ENCODE results near the gene RNF180. TPM values are rescaled to one million over a fixed set of nuclear protein-coding genes. Genes with fewer than 3 reads are reported as not detected.
"Not testable (repeated sequence)": the region's sequence is repeated elsewhere in the genome, so short reads cannot be mapped to it uniquely, and the experiment has no call there.

The RNF180 gene
- total and polyA plus RNA-seq, 10 of the 15 experiments (the other 5 are each of a cell fraction or from before 2014, with no cell fraction given), result 0.16 to 1.2 (median 0.73) TPM

GRCh38 chr5:64221911-64222310 is 56.3 kb downstream of the RNF180 start:
- Histone ChIP-seq H3K4me3 (no peak overlapping the region), H3K27ac (ENCODE audit: control insufficient read depth, insufficient read depth) (no peak overlapping the region), H3K79me2 (ENCODE audit: control insufficient read depth, insufficient read depth, low read length) (no peaks in the 10 kb centered on the region), H3K4me2 (ENCODE audit: control insufficient read depth, insufficient read depth) (no peak overlapping the region), H3K27me3 (replicated peaks in 1 of 2; ENCODE audit: control insufficient read depth in 2 of 2, insufficient read depth in 2 of 2, low read length in 1 of 2) (no peaks in the 10 kb centered on the region), H3K4me1 (ENCODE audit: control insufficient read depth, insufficient read depth, low read length) (no peaks in the 10 kb centered on the region), H2AFZ (ENCODE audit: control insufficient read depth, low read depth, low read length) (no peak overlapping the region), H3K9me3 (replicated peaks; ENCODE audit: control insufficient read depth, insufficient read depth, low read length) (no peaks in the 10 kb centered on the region), H4K20me1 (ENCODE audit: control insufficient read depth, insufficient read depth) (no peaks in the 10 kb centered on the region), H3K36me3 (ENCODE audit: control insufficient read depth in 2 of 2, insufficient read depth in 2 of 2, low read length in 1 of 2) (no peaks in the 10 kb centered on the region), H3K9ac (ENCODE audit: control insufficient read depth, insufficient read depth, low read length) (no peak overlapping the region)
- SMC1A ChIA-PET (ENCODE audit: uncharacterized antibody, unreplicated experiment), result interaction anchor here (1.4 kb wide), 1 partner anchor 8 kb away, joined by 5 read pairs; no protein-coding TSS in a partner anchor
- in situ Hi-C loops (cut with MboI), result loop anchor here (10.0 kb wide), 1 partner anchor 563 kb away; no protein-coding TSS in a partner anchor
- CTCF ChIA-PET, result interaction anchor here (1.1 to 1.8 kb wide), 2 partner anchors 11 to 390 kb away, joined by 3 to 5 read pairs; no protein-coding TSS in a partner anchor
- BruUV-seq (replicated peaks), result no TSS peak
- TF ChIP-seq JUND (IDR thresholded peaks at IDR 0.05; ENCODE audit: low read depth, low read length), result no peak
- RAD21 ChIA-PET (ENCODE audit: unreplicated experiment), result no interaction called here
- DNase-seq (ENCODE audit: low read depth, low spot score), result no peak
- WGBS (ENCODE audit: insufficient coverage, insufficient replicate concordance, low lambda C conversion rate, missing lambda C conversion rate), result 81% methylated on average over 1 of the region's 1 CpG
- intact Hi-C loops (cut with micrococcal nuclease; ENCODE audit: unreplicated experiment), result no loop called here
- POLR2A ChIA-PET, result no interaction called here
- no peak for ATAC-seq
- no peak for FAIRE-seq

- H3K36me3 ChIP-seq (ENCODE audit: control insufficient read depth in 2 of 2, insufficient read depth in 2 of 2, low read length in 1 of 2); H3K9me3 ChIP-seq (replicated peaks; ENCODE audit: control insufficient read depth, insufficient read depth, low read length); ATAC-seq; POLR2A ChIA-PET; H3K4me2 ChIP-seq (ENCODE audit: control insufficient read depth, insufficient read depth); H4K20me1 ChIP-seq (ENCODE audit: control insufficient read depth, insufficient read depth); BruUV-seq (replicated peaks); H3K27ac ChIP-seq (ENCODE audit: control insufficient read depth, insufficient read depth); FAIRE-seq; H2AFZ ChIP-seq (ENCODE audit: control insufficient read depth, low read depth, low read length); H3K79me2 ChIP-seq (ENCODE audit: control insufficient read depth, insufficient read depth, low read length); H3K4me3 ChIP-seq; SMC1A ChIA-PET (ENCODE audit: uncharacterized antibody, unreplicated experiment); DNase-seq (ENCODE audit: low read depth, low spot score); H3K9ac ChIP-seq (ENCODE audit: control insufficient read depth, insufficient read depth, low read length); RAD21 ChIA-PET (ENCODE audit: unreplicated experiment); H3K4me1 ChIP-seq (ENCODE audit: control insufficient read depth, insufficient read depth, low read length); H3K27me3 ChIP-seq (replicated peaks in 1 of 2; ENCODE audit: control insufficient read depth in 2 of 2, insufficient read depth in 2 of 2, low read length in 1 of 2): not testable (repeated sequence)
- in situ Hi-C loops (cut with MboI) (loop anchor here (10.0 kb wide), 1 partner anchor 559 kb away; no protein-coding TSS in a partner anchor), intact Hi-C loops (cut with micrococcal nuclease; ENCODE audit: unreplicated experiment) (loop anchor here (5.0 kb wide), 1 partner anchor 557 kb away; no protein-coding TSS in a partner anchor)
- 73% methylated on average over 33 of the region's 50 CpGs for WGBS (ENCODE audit: insufficient coverage, insufficient replicate concordance, low lambda C conversion rate, missing lambda C conversion rate)
- CTCF ChIA-PET, result interaction anchor here (0.7 to 1.9 kb wide), 5 partner anchors 8 to 388 kb away, joined by 3 to 6 read pairs (median 3); no protein-coding TSS in a partner anchor
These were observed 59.8 kb downstream of the RNF180 start for GRCh38 chr5:64225286-64225981.

- H3K9ac ChIP-seq (ENCODE audit: control insufficient read depth, insufficient read depth, low read length); H3K36me3 ChIP-seq (ENCODE audit: control insufficient read depth in 2 of 2, insufficient read depth in 2 of 2, low read length in 1 of 2); H2AFZ ChIP-seq (ENCODE audit: control insufficient read depth, low read depth, low read length); H3K27me3 ChIP-seq (replicated peaks in 1 of 2; ENCODE audit: control insufficient read depth in 2 of 2, insufficient read depth in 2 of 2, low read length in 1 of 2); H4K20me1 ChIP-seq (ENCODE audit: control insufficient read depth, insufficient read depth); DNase-seq (ENCODE audit: low read depth, low spot score); H3K4me2 ChIP-seq (ENCODE audit: control insufficient read depth, insufficient read depth); H3K4me3 ChIP-seq; ATAC-seq; BruUV-seq (replicated peaks); FAIRE-seq; H3K79me2 ChIP-seq (ENCODE audit: control insufficient read depth, insufficient read depth, low read length); SMC1A ChIA-PET (ENCODE audit: uncharacterized antibody, unreplicated experiment); H3K27ac ChIP-seq (ENCODE audit: control insufficient read depth, insufficient read depth); H3K9me3 ChIP-seq (replicated peaks; ENCODE audit: control insufficient read depth, insufficient read depth, low read length); POLR2A ChIA-PET; H3K4me1 ChIP-seq (ENCODE audit: control insufficient read depth, insufficient read depth, low read length): not testable (repeated sequence)
- ChIA-PET CTCF (interaction anchor here (1.1 to 1.6 kb wide), 2 partner anchors 9 to 557 kb away, joined by 3 to 4 read pairs; no protein-coding TSS in a partner anchor), RAD21 (ENCODE audit: unreplicated experiment) (interaction anchor here (0.6 to 5.8 kb wide), 3 partner anchors 19 to 384 kb away, joined by 3 to 67 read pairs (median 3); no protein-coding TSS in a partner anchor)
- 12% methylated on average over 7 of the region's 7 CpGs for WGBS (ENCODE audit: insufficient coverage, insufficient replicate concordance, low lambda C conversion rate, missing lambda C conversion rate)
- in situ Hi-C loops (cut with MboI), result loop anchor here (10.0 kb wide), 1 partner anchor 558 kb away; no protein-coding TSS in a partner anchor
- intact Hi-C loops (cut with micrococcal nuclease; ENCODE audit: unreplicated experiment), result loop anchor here (5.0 kb wide), 1 partner anchor 555 kb away; no protein-coding TSS in a partner anchor
These were observed 61.5 kb downstream of the RNF180 start for GRCh38 chr5:64227131-64227537.
